Measurements from ENCODE around the gene EHMT2. TPM values are rescaled to one million over a fixed set of nuclear protein-coding genes. Genes with fewer than 3 reads are reported as not detected.

Gene EHMT2
- total and polyA plus RNA-seq, 2 of the 13 experiments (the other 11 are each of a cell fraction or from before 2014, with no cell fraction given), result 55.2 to 69.2 TPM

GRCh38 chr6:31945507-31946369 lies 48.2 kb upstream of the EHMT2 start, which contains the start of gene CFB (continued):
- peak; percentile 64; the same call in 1 of the 2 replicates for TF ChIP-seq KDM5A (IDR thresholded peaks at IDR 0.05; ENCODE audit: borderline replicate concordance, low read length)
- peak; percentile 92 for TF ChIP-seq SAP130 (CRISPR knock-in tag; IDR thresholded peaks at IDR 0.05; ENCODE audit: low read depth)
- no peak for TF ChIP-seq ZNF562 (CRISPR knock-in tag; IDR thresholded peaks at IDR 0.05; ENCODE audit: borderline replicate concordance)
- TF ChIP-seq TAF15 (IDR thresholded peaks at IDR 0.05; ENCODE audit: low read depth, low read length, poor library complexity, severe bottlenecking), result no peak
- peak; percentile 69; the same call in 1 of the 2 replicates for TF ChIP-seq ZNF263 (CRISPR knock-in tag; IDR thresholded peaks at IDR 0.05)
- TF ChIP-seq, protein P1, sequence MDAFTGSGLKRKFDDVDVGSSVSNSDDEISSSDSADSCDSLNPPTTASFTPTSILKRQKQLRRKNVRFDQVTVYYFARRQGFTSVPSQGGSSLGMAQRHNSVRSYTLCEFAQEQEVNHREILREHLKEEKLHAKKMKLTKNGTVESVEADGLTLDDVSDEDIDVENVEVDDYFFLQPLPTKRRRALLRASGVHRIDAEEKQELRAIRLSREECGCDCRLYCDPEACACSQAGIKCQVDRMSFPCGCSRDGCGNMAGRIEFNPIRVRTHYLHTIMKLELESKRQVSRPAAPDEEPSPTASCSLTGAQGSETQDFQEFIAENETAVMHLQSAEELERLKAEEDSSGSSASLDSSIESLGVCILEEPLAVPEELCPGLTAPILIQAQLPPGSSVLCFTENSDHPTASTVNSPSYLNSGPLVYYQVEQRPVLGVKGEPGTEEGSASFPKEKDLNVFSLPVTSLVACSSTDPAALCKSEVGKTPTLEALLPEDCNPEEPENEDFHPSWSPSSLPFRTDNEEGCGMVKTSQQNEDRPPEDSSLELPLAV (CRISPR knock-in tag; conservative IDR thresholded peaks at IDR 0.05; ENCODE audit: low read depth), result no peak
- peak; percentile 34; the same call in 1 of the 2 replicates for TF ChIP-seq ZNF777 (CRISPR knock-in tag; IDR thresholded peaks at IDR 0.05)
- TF ChIP-seq NR2F2 (IDR thresholded peaks at IDR 0.05; ENCODE audit: borderline replicate concordance, low read depth), result peak; percentile 90
- TF ChIP-seq NR1H2 (CRISPR knock-in tag; IDR thresholded peaks at IDR 0.05; ENCODE audit: borderline replicate concordance, low read depth), result no peak
- TF ChIP-seq ZNF605 (CRISPR knock-in tag; IDR thresholded peaks at IDR 0.05), result no peak
- TF ChIP-seq, protein P2, sequence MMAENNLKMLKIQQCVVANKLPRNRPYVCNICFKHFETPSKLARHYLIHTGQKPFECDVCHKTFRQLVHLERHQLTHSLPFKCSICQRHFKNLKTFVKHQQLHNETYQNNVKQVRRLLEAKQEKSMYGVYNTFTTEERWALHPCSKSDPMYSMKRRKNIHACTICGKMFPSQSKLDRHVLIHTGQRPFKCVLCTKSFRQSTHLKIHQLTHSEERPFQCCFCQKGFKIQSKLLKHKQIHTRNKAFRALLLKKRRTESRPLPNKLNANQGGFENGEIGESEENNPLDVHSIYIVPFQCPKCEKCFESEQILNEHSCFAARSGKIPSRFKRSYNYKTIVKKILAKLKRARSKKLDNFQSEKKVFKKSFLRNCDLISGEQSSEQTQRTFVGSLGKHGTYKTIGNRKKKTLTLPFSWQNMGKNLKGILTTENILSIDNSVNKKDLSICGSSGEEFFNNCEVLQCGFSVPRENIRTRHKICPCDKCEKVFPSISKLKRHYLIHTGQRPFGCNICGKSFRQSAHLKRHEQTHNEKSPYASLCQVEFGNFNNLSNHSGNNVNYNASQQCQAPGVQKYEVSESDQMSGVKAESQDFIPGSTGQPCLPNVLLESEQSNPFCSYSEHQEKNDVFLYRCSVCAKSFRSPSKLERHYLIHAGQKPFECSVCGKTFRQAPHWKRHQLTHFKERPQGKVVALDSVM (CRISPR knock-in tag; IDR thresholded peaks at IDR 0.05), result peak; percentile 100
- TF ChIP-seq U2AF1 (optimal IDR thresholded peaks at IDR 0.05; ENCODE audit: low read depth, low read length), result peak; percentile 72
- 0 out of 2 replicates have a peak, but pooled peaks have one; percentile 57 for TF ChIP-seq HNRNPL (IDR thresholded peaks at IDR 0.05; ENCODE audit: low read depth, low read length)
- TF ChIP-seq TARDBP (CRISPR knock-in tag; IDR thresholded peaks at IDR 0.05), result peak; percentile 95
- TF ChIP-seq, protein P3, sequence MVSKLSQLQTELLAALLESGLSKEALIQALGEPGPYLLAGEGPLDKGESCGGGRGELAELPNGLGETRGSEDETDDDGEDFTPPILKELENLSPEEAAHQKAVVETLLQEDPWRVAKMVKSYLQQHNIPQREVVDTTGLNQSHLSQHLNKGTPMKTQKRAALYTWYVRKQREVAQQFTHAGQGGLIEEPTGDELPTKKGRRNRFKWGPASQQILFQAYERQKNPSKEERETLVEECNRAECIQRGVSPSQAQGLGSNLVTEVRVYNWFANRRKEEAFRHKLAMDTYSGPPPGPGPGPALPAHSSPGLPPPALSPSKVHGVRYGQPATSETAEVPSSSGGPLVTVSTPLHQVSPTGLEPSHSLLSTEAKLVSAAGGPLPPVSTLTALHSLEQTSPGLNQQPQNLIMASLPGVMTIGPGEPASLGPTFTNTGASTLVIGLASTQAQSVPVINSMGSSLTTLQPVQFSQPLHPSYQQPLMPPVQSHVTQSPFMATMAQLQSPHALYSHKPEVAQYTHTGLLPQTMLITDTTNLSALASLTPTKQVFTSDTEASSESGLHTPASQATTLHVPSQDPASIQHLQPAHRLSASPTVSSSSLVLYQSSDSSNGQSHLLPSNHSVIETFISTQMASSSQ (IDR thresholded peaks at IDR 0.05; ENCODE audit: low read depth), result peak; percentile 62; the same call in 1 of the 2 replicates
- TF ChIP-seq, protein P3 (CRISPR knock-in tag; IDR thresholded peaks at IDR 0.05; ENCODE audit: borderline replicate concordance), result peak; percentile 75; the same call in 1 of the 2 replicates
- TF ChIP-seq ZNF7 (CRISPR knock-in tag; IDR thresholded peaks at IDR 0.05), result peak; percentile 31; the same call in 1 of the 2 replicates
- TF ChIP-seq ZNF839 (CRISPR knock-in tag; IDR thresholded peaks at IDR 0.05; ENCODE audit: borderline replicate concordance), result no peak
- TF ChIP-seq GATAD2A (CRISPR knock-in tag; IDR thresholded peaks at IDR 0.05), result peak; percentile 97
- TF ChIP-seq HMGA1 (CRISPR knock-in tag; conservative IDR thresholded peaks at IDR 0.05), result no peak
- peak; percentile 48; the same call in 1 of the 2 replicates for TF ChIP-seq TRIM24 (CRISPR knock-in tag; IDR thresholded peaks at IDR 0.05)
- TF ChIP-seq ZNF224 (CRISPR knock-in tag; IDR thresholded peaks at IDR 0.05), result 0 out of 2 replicates have a peak, but pooled peaks have one; percentile 4
- TF ChIP-seq SUZ12 (IDR thresholded peaks at IDR 0.05; ENCODE audit: low read depth, low read length), result no peak

All from HepG2 (cell line).